Measurements from ENCODE around the gene COL6A2. TPM values are rescaled to one million over a fixed set of nuclear protein-coding genes. Genes with fewer than 3 reads are reported as not detected.

COL6A2 gene
- total RNA-seq, 1 donor = 487 TPM

GRCh38 chr21:46116776-46117585 is 19.1 kb downstream of the COL6A2 start:
- peak; percentile 74 for DNase-seq (ENCODE audit: low read depth)
- H3K4me3 ChIP-seq (ENCODE audit: low read depth, low read length) = no peak overlapping the region
- no peak for TF ChIP-seq CTCF (IDR thresholded peaks at IDR 0.05; ENCODE audit: insufficient read depth, low read depth, low read length)

GRCh38 chr21:46117586-46118315 is 19.8 kb downstream of the COL6A2 start:
- H3K4me3 ChIP-seq (ENCODE audit: low read depth, low read length) = no peak overlapping the region
- no peak for DNase-seq (ENCODE audit: low read depth)
- no peak for TF ChIP-seq CTCF (IDR thresholded peaks at IDR 0.05; ENCODE audit: insufficient read depth, low read depth, low read length)

- TF ChIP-seq CTCF (IDR thresholded peaks at IDR 0.05; ENCODE audit: insufficient read depth, low read depth, low read length) = no peak
- H3K4me3 ChIP-seq (ENCODE audit: low read depth, low read length) = no peak overlapping the region
- no peak for DNase-seq (ENCODE audit: low read depth)
Measured at GRCh38 chr21:46118316-46119143, 20.6 kb downstream of the COL6A2 start.

GRCh38 chr21:46119144-46119636 is 21.3 kb downstream of the COL6A2 start:
- TF ChIP-seq CTCF (IDR thresholded peaks at IDR 0.05; ENCODE audit: insufficient read depth, low read depth, low read length) = no peak
- no peak for DNase-seq (ENCODE audit: low read depth)
- H3K4me3 ChIP-seq (ENCODE audit: low read depth, low read length) = no peak overlapping the region

GRCh38 chr21:46119637-46120271 is 21.8 kb downstream of the COL6A2 start:
- TF ChIP-seq CTCF (IDR thresholded peaks at IDR 0.05; ENCODE audit: insufficient read depth, low read depth, low read length) = no peak
- no peak for DNase-seq (ENCODE audit: low read depth)

More at GRCh38 chr21:46119637-46120271, 21.8 kb downstream of the COL6A2 start:
- H3K4me3 ChIP-seq (ENCODE audit: low read depth, low read length) = no peak overlapping the region
